Ammon's horn (tissue), 1 donor: ENCODE data around the gene TOR2A.

ENCODE experiments used
- DNase-seq: peaks from one replicate; pipeline ENCODE4 v3.0.0-alpha.2; 2016; ENCODE audit warnings: low spot score

TOR2A gene

DNA sequence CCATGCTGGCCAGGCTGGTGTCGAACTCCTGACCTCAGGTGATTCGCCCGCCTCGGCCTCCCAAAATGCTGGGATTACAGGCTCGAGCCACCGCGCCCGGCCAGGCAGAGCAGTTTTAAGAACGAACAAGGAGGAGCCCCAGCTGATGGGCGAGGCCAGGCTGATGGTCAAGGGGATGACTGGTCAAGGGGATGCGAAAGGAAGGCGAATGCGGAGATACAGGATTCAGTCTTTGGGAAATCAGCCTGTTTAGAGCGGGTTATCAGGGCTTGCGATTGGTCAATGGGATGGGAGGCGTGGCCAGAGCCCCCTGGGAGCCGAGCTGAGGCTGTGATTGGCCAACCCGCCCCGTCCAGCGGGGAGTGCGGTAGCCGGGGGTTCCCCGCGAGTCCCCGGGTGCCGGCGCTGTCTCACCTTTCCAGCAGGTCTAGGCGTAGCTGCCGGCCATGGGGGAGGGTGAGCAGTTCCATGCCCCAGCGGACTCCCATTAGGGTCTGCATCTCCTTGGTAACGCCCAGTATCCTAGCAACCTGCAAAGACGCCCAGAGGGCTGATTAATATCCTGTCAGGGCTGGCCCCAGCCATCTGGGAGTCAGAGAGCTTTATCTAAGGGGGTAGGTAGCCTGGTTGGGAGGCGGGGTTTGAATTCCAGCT is 7.5 kb upstream of the TOR2A start:
- no peak for DNase-seq

DNA sequence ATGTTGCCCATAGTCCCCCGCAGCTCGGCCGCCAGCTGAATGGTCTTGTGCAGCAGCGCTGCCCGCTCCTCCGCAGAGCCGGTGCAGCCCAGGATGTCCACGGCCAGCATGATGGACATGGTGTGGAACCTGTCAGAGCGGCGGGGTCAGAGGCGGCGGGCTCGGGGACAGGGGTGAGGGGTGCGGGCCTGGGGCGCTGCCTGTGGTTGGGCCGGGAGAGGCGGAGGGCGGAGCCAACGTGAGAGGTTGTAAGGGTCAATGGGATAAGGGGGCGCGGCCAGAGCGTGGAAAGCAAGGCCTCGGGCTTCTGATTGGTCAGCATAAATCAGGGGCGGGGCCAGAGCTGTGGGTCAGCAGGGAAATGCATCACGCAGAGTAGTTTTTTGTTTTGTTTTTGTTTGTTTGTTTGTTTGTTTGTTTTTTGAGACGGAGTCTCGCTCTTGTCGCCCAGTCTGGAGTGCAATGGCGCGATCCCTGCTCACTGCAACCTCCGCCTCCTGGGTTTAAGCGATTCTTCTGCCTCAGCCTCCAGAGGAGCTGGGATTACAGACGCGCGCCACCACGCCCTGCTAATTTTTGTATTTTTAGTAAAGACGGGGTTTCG is 6.8 kb upstream of the TOR2A start:
- DNase-seq, result peak; percentile 83

DNA sequence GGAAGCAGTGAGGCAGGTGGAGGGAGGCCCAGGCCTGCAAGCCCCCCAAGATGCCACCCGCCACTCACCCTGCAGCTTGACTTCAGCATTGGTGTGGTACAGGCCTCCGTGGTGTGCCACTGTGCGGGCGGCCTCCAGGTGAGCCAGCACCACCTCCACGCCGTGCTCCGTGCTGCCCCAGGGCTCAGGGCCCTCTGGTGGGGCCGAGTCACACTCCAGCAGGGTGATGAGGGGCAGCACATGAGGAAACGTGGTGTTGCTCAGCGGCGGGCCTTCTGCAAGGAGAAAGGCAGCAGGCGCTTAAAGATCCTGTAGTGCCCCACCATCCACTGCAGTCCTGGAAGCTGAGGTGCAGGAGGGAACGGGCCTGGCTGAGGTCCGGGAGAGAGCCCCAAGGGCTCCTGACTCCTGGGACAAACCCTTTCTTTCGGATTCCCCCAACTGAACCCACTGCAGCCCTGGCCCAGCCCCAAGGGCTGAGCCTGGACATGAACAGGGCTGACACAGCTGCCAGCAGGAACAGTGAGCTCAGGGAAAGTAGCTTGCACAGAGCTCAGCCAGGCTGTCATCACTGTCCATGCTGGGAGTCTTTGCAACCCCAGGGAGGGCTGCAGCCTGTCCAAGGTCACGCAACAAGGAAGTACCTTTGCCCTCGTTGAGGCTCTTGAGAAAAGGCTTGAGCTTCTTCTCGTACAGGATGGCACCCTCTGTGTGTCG is 4.7 kb upstream of the TOR2A start:
- no peak for DNase-seq

DNA sequence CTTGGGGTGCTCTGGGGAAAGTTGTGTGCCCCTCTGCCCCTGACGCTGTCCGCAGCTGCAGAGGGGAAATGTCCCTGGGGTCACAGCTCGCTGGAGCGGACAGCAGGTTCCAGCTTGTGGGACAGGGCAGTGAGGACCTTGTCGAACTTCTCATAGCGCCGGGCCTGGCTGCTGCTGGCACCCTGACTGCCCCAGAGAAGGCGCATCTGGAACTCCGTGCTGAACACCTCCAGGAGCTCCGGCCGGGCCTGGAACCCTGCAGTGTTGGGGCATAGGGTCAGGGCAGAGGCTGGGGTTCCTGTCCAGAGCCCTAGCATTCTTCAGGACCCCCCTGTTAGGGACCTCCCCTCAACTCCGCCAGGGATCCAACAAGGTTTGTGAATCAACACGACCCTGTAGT is 3.6 kb upstream of the TOR2A start:
- no peak for DNase-seq

DNA sequence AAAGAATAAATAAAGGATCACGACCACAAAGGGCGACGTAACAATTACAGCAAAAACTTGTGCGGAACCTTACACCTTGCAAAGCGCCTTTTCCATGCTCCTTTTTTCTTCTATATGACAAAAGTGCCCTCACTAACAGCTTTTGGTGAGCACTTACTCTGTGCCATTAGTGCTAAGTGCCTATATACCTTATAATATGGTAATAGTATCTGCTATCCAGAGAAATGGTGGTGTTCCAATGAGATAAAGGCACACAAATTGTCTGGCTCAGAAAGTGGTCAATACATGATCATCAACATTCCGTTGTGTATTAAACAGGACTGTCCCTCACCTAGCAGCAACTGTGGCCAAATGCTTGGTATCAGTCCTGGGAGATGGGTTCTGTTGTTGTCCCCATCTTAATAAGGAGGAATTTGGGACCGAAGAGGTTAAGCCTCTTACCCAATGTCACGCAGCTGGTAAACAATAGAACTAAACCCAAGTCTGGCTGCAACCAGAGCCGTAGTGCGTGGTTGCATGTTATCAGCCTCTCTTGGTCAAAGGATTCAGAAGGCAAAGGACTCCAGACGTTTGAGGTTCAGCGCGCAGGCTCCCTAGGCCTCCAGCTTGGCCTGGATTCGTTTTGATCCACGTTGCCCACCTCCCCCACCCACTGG is 564 bp upstream of the TOR2A start:
- DNase-seq, result no peak

DNA sequence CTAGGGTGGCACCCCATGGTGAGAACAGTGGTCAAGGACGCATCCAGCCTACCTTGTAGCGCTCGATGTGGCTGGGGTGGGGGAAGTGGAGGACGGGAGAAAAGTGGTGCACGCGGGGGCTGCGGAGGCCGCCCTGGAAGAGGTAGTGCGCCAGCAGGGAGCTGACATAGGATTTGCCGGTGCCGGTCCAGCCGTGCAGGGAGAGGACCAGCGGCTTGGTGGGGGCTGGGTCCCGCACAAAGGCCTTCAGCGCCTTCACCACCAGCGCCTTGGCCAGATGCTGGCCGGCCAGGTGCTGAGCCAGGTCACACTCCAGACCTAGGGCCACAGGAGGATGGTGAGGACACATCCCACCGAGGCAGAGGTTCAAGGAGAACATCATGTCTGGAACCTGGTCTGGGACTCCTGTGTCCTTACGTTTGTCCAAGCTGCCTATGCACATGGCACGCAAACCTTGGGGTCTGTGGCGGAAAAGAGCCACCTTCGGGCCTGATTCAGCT is 797 bp downstream of the TOR2A start:
- DNase-seq, result no peak

DNA sequence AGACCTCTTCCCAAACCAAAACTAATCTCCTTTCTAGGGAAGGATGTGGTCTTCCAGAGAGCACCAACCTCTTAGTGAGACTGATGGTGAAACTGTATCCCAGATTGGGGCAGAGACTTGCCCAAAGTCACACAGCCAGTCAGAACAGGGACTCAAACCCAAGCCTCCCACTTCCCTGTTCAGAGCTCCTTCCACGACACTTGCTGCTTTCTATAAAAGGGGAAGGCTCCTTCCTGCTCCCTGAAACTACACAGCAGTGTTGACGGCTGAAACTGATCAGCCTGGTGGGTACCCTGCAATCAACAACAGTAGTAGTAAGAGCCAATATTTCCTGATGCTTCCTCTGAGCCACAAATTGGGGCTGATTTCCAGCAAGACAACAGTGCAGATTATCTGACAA is 1.5 kb downstream of the TOR2A start:
- no peak for DNase-seq

DNA sequence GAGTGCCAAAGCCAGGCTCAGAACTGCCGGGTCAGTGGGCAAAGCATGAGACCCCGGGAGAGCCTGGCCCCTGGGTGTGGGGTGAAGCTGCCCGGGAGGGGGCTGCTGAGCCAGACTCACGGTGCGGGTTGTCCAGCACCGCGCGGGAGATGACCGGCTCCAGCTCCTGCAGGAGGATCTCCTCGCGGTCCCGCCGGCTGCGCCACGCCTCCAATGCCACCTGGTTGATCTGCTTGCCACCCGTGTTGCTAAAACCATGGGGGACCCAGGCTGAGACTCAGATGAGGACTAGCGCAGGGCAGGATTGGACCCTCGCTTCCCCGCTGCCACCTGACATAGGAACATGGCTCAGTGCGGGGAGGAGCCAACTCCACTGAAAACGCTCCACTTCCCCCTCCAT is 2.6 kb downstream of the TOR2A start:
- no peak for DNase-seq

DNA sequence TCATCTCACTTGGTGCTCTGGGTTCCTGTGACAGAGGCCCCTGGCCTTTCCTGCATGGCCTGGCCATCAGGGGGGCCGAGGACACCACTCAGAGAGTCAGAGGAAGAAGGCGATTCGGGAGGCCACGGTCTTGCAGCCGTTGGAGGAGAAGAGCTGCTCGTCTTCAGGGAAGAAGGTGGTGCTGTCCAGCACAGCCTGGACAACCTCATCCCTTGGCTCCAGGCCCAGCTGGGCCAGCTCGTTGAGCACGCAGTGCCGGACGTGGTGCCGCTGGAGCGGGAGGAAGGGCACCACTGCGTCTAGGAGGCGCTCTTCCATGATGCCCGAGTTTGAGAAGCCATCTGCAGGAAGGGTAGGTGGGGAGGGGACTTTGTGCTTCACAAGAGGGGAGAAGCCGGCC is 3.2 kb downstream of the TOR2A start:
- DNase-seq, result no peak

DNA sequence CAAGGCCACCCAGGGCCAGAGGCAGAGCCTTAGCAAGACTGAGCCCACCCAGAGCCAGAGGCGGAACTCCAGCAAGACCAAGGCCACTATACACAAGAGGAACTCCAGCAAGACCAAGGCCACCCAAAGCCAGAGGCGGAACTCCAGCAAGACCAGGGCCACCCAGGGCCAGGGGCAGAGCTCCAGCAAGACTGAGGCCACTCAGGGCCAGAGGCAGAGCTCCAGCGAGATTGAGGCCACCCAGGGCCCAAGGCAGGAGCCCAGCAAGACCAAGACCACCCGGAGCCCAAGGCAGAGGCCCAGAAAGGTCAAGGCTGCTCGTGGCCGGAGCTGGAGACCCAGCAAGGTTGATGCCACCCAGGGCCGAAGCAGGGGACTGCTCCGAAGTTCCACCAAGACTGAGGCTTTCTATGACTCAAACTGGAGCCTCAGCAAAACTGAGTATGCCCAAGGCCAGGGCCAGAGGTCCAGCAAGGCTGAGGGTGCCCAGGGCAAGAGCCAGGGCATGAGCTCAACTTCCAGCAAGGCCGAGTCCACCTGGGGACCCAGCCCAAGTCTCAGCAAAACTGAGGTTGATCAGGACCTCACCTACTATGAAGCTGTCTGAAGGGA is 4.2 kb downstream of the TOR2A start:
- DNase-seq, result no peak

DNA sequence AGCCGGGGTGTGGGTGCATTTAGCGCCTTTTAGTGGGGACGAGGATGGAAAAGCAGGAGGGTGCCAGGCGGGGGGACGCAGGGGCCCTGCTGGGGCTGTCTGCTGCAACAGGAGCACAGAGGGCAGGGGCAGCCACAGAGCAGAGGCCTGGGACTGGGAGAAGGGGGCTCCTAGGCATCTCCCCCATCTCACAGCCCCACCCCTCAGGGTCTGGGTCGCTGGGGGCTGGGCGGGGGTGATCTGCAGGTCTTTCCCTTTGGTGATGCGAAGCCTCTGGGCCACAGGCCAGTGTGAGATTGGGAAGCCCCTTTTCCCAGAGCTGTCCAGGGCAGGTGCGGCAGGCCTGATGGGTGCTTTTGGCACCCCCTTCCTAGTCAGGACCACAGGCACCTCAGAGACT is 4.8 kb downstream of the TOR2A start:
- no peak for DNase-seq

DNA sequence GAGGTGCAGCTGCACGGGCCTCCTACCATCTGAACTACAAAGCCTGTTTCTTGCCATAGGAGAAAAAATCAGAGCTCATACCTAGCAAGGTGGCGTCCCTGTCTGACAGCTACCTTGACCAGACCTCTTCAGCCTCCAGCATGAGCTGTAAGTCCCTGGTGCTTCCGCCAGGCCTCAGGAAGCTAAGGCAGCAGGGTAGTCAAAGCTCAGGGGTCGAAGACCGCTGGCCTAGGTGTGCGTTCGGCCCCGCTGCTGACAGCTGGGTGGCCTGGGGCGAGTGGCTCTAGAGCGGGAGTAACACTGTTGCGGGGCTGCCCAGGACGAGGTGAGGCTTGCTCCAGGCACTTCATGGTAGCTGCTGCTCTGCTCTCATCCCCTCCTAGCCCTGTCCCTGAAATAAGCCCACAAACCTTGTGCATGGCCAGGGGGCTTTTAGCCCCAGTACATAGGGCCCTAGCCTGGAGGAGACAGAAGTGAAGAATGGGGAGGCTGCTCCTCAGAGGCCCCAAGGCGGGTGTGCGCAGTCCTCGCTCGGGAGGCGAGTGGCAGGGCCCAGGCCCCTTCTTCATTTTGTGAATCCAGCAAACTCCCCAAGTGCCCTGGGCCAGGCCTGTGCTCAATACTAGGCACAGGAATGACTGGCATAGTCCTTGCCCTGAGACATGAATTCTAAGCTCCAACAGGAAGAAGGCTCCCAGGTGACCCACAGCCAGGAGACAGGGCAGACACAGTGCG is 5.4 kb downstream of the TOR2A start:
- no peak for DNase-seq

DNA sequence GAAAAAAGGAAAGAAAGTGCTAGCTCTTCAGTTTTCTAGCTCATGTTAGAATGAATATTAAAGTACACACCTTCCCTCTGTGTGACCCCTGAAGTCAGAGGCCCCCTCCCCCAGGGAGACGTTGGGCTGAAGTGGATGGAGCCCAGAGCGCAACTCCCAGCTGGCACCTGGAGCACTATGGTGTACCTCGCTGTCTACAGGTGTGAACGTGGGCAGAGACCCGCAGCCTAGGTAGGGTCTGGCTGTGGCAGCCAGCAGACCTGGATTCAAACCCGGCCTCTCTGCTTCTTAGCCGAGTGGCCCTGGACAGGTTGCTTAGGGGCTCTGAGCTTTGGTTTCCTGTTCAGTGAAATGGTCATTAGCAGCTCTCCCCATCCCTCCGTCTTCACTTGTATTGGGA is 6.3 kb downstream of the TOR2A start:
- DNase-seq, result no peak

DNA sequence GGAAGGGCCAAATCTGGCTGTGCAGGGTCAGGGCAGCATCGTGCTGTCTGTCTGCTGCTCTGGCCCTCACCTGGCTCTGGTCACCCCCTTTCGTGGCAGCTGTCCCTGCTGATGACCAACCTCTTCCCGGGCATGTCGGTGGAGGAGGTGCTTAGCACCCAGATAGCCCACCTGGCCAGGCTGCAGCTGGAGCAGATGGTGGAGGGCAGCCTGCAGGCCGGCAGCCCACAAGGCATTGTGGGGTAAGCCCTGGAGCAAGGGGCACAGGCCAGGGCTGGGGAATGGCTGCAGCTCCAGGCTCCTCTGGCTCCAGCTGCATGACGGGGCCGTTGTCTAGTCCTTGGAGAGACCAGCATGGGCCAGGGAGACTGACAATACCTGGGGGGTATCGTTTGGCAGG is 8.2 kb downstream of the TOR2A start:
- DNase-seq, result no peak

DNA sequence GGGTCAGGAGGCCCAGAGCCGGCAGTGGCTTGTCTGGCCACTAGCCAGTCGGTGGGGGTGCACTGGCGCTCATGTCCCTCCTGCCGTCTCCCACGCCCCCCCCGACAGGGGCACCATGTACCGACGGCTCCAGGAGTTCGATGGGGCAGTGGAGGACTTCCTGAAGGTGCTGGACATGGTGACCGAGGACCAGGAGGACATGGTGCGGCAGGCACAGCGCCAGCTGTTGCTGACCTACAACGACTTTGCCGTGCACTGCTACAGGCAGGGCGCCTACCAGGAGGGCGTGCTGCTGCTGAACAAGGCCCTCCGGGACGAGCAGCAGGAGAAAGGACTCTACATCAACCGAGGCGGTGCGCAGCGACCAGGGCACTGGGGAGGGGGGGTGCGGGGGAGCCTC is 11.1 kb downstream of the TOR2A start:
- DNase-seq, result no peak

DNA sequence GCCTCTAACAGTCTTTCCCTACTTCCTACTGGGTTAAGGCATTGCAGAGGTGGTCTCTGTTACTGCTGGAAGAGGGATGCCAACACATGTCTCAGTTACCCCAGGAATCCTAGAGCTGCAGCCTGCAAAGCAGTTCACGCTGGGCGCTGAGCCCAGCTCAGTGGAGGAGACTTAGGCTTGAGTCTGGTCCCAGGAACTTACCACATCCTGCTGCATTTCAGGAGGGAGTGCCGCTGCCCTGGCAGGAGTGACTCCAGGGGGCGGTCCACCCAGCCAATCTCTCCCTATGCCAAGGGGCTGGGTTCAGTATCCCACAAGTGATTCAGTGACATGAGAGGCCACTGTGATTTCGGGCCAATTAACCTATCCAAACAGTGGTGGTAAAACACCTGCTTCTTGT is 11.7 kb downstream of the TOR2A start:
- DNase-seq, result no peak

DNA sequence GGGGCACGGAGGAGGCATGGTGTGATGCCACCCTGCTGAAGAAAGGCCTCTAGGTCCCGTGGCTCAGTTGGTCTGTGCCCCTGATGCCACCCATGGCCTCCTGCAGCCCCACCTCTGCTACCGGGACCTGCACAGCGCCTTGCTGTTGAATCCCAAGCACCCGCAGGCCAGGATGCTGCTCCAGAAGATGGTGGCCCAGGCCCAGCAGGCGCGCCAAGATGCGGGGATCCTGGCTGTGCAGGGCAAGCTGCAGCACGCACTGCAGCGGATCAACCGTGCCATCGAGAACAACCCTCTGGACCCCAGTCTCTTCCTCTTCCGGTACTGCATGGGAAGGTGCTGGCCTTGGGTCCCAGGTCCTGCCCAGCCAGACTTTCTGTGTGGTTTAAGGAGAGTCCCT is 12.1 kb downstream of the TOR2A start:
- no peak for DNase-seq

DNA sequence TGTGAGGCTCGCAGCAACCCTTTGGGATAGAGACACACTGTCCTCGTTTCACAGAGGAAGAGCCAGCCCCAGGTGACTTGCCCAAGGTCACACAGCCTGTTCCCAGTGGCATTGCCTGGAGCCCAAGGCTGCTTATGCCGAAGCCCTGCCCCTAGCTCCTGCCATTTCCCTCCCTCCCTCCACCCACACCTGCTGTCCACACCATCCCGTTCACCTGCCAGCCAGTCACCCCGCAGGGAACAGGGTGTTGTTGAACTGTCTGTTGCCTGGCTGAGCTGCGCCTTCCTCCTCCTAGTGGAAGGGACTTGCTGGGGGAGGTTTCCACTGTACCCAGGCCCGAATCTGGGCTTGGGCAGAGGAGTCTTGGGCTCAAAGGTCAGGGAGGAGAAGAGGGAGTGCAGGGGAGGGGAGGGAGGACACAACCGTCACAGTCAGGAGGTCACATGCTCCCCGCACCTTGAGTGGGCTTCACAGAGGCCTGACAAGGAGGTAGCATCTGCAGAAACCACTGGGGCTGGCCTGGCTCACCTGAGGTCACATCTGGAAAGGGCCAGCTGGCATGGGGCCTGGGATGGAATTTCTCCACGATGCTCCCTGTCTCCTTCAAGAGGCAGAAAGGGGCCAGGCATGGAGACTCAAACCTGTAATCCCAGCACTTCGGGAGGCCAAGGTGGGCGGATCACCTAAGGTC is 12.9 kb downstream of the TOR2A start:
- DNase-seq, result no peak

DNA sequence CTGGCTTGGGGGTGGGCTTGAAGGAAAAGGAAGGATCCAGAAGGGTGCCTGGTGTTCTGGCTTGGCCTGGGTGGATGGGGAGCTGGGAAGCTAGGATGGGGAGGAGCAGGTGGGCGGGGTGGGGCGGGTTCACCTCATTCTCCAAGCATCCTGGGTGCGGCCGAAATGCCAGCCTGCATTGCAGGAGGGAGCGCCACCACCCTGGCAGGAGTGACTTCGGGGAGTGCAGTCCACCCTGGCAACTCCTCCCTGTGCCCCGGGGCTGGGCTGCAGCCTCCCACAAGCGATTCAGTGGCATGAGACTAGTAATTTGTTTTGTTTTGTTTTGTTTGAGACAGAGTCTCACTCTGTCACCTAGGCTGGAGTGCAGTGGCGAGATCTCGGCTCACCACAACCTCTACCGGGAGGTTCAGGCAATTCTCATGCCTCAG is 13.7 kb downstream of the TOR2A start:
- DNase-seq, result no peak

DNA sequence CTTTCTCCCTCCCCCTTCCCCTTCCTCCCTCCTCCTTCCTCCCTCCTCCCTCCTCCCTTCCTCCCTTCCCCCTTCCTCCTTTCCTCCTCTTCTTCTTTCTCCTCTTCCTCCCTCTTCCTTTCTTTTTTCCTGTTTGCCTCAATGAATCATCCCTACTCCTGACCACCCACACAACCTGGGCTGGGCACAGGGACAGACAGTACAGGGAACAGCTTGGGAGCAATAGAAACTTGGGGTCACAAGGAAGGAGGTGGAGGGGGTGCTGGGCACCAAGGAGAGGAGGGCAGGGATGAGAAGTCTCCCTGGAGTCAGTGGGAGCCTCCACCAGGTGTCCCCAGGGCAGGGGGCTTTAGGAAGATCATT is 14.2 kb downstream of the TOR2A start:
- DNase-seq, result no peak
